Suprapubic skin (tissue), 4 donors: ENCODE measurements around the gene ATRN.

Experiments
- EP300 ChIP-seq: sonication (generic); formaldehyde crosslinking; IDR thresholded peaks from one replicate; pipeline ENCODE4 v1.6.1; 2017; ENCODE audit warnings: antibody characterized with exemption
- POLR2A ChIP-seq, 2 donors: fragments of 450-650 bp; IDR thresholded peaks; one replicate each; pipeline ENCODE4 v1.6.1; 2017; ENCODE audit warnings: antibody characterized with exemption in 2 of 2, mild to moderate bottlenecking in 2 of 2, moderate library complexity in 2 of 2
- POLR2AphosphoS5 ChIP-seq, 3 donors: sonication (generic); formaldehyde crosslinking; IDR thresholded peaks; one replicate each; pipeline ENCODE4 v1.6.1; 2017; ENCODE audit warnings: antibody characterized with exemption in 3 of 3
- TF ChIP-seq, protein P1 (sequence below), 2 donors: fragments of 200-600 bp in 1 of 2; fragments of 450-650 bp in 1 of 2; sonication (generic) in 1 of 2; IDR thresholded peaks; one replicate each; pipeline ENCODE4 v1.5.1; 2016 to 2019; ENCODE audit warnings: antibody characterized with exemption in 2 of 2, mild to moderate bottlenecking in 1 of 2, moderate library complexity in 1 of 2

DNA sequence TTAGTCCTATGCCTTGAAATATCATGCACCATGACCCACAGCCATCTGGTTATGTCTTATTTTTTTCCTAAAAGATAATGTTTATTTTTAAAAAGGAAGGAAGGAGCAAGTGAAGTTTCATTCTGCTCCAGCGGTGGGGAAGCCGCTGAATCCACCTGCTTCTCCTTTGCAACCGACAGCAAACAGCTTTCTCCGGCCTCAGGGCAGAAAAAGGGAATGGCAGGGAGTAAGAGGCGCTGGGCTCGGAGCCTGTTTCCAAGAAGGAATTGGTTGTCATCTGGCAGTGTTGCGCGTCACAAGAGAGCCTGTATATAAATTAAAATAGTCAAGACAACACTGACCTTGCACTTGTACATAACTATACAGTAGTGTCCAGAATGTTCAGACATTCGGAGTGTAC lies 178.1 kb downstream of the ATRN start:
- TF ChIP-seq POLR2A (IDR thresholded peaks at IDR 0.05) (no peak), POLR2AphosphoS5 (IDR thresholded peaks at IDR 0.05) (no peak), EP300 (no peak)
- TF ChIP-seq, protein P1, sequence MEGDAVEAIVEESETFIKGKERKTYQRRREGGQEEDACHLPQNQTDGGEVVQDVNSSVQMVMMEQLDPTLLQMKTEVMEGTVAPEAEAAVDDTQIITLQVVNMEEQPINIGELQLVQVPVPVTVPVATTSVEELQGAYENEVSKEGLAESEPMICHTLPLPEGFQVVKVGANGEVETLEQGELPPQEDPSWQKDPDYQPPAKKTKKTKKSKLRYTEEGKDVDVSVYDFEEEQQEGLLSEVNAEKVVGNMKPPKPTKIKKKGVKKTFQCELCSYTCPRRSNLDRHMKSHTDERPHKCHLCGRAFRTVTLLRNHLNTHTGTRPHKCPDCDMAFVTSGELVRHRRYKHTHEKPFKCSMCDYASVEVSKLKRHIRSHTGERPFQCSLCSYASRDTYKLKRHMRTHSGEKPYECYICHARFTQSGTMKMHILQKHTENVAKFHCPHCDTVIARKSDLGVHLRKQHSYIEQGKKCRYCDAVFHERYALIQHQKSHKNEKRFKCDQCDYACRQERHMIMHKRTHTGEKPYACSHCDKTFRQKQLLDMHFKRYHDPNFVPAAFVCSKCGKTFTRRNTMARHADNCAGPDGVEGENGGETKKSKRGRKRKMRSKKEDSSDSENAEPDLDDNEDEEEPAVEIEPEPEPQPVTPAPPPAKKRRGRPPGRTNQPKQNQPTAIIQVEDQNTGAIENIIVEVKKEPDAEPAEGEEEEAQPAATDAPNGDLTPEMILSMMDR (IDR thresholded peaks at IDR 0.05): no peak
